Keratinocyte (primary cell): Measurements from ENCODE around the gene MAD1L1. TPM values are rescaled to one million over a fixed set of nuclear protein-coding genes. Genes with fewer than 3 reads are reported as not detected.

ENCODE experiments used
- DNase-seq: peaks from one replicate; pipeline ENCODE4 v3.0.0-alpha.2; 2011; ENCODE audit warnings: low read depth, missing footprints, low spot score
- FAIRE-seq: peaks from 2 replicates; lab custom pipeline; 2011; peaks lifted over from hg19 to GRCh38; lab: Jason Lieb, UNC
- H2AFZ ChIP-seq: 2 replicates; pipeline ENCODE4 v1.6.0; 2012; ENCODE audit warnings: low read length, control low read depth, inconsistent platforms; ENCODE audit not compliant: control insufficient read depth
- H3K27ac ChIP-seq: 2 replicates; pipeline ENCODE4 v1.5.1; 2011; ENCODE audit warnings: low read length; ENCODE audit not compliant: control insufficient read depth, insufficient read depth
- H3K27me3 ChIP-seq: 3 replicates; pipeline ENCODE4 v1.6.0; 2011; ENCODE audit warnings: low read length; ENCODE audit not compliant: control insufficient read depth, insufficient read depth; ENCODE audit errors: extremely low read depth
- H3K36me3 ChIP-seq, 2 experiments: 2 replicates in 1 of 2; 3 replicates in 1 of 2; pipeline ENCODE4 v1.5.1; 2011; ENCODE audit warnings: low read length in 2 of 2, mild to moderate bottlenecking in 1 of 2; ENCODE audit not compliant: control insufficient read depth in 2 of 2, insufficient read depth in 2 of 2; ENCODE audit errors: extremely low read depth in 1 of 2
- H3K4me1 ChIP-seq: 3 replicates; pipeline ENCODE4 v1.5.1; 2011; ENCODE audit warnings: low read length; ENCODE audit not compliant: control insufficient read depth, insufficient read depth; ENCODE audit errors: extremely low read depth
- H3K4me2 ChIP-seq: 3 replicates; pipeline ENCODE4 v1.6.0; 2011; ENCODE audit warnings: low read depth, low read length; ENCODE audit not compliant: control insufficient read depth, insufficient read depth; ENCODE audit errors: extremely low read depth
- H3K4me3 ChIP-seq, 3 experiments: fragments of 200-600 bp in 1 of 3; sonication (generic) in 1 of 3; 2 replicates in 2 of 3; 3 replicates in 1 of 3; pipeline ENCODE4 v1.5.1; 2011 to 2016; ENCODE audit warnings: low read length in 3 of 3, mild to moderate bottlenecking in 3 of 3, control low read depth in 2 of 3, inconsistent platforms in 1 of 3, low read depth in 1 of 3, mixed read lengths in 1 of 3, mixed run types in 1 of 3, moderate library complexity in 1 of 3; ENCODE audit not compliant: control insufficient read depth in 2 of 3, insufficient read depth in 2 of 3; ENCODE audit errors: extremely low read depth in 1 of 3
- H3K79me2 ChIP-seq: 2 replicates; pipeline ENCODE4 v1.6.0; 2012; ENCODE audit warnings: low read length; ENCODE audit not compliant: control insufficient read depth, insufficient read depth
- H3K9ac ChIP-seq: 3 replicates; pipeline ENCODE4 v1.6.0; 2011; ENCODE audit warnings: low read length; ENCODE audit not compliant: control insufficient read depth, insufficient read depth; ENCODE audit errors: extremely low read depth
- H3K9me1 ChIP-seq: 3 replicates; pipeline ENCODE4 v1.6.0; 2011; ENCODE audit warnings: low read length; ENCODE audit not compliant: control insufficient read depth, insufficient read depth; ENCODE audit errors: extremely low read depth
- H3K9me3 ChIP-seq: 2 replicates; pipeline ENCODE4 v1.5.1; 2012; ENCODE audit warnings: low read depth, low read length; ENCODE audit not compliant: control insufficient read depth
- H4K20me1 ChIP-seq: 3 replicates; pipeline ENCODE4 v1.6.0; 2011; ENCODE audit warnings: low read length; ENCODE audit not compliant: control insufficient read depth, insufficient read depth; ENCODE audit errors: extremely low read depth
- CTCF ChIP-seq, 3 experiments: IDR thresholded peaks in 1 of 3; conservative IDR thresholded peaks in 1 of 3; optimal IDR thresholded peaks in 1 of 3; 2 replicates in 2 of 3; 3 replicates in 1 of 3; pipeline versions ENCODE3 to v1.5.1; 2011; ENCODE audit warnings: low read length in 3 of 3, mild to moderate bottlenecking in 3 of 3, moderate library complexity in 2 of 3, control low read depth in 1 of 3, inconsistent platforms in 1 of 3; ENCODE audit not compliant: insufficient read depth in 2 of 3; ENCODE audit errors: extremely low read depth in 1 of 3
- EZH2 ChIP-seq: IDR thresholded peaks from one replicate; pipeline ENCODE4 v1.6.1; 2012; ENCODE audit warnings: inconsistent platforms, mild to moderate bottlenecking, low read length, moderate library complexity
- dilution Hi-C: fragments of 300-500 bp; cut with MboI; formaldehyde crosslinking; loops from one replicate; pipeline ENCODE4 v1.7.0; 2020; ENCODE audit warnings: low sequenced_read_pairs; ENCODE audit not compliant: extremely low pct_ligation_motif_present
- polyA plus RNA-seq, 5 experiments: library from polyadenylated mRNA; depleted of rRNA in 3 of 5; stranded (reverse) in 3 of 5; stranded (forward) in 1 of 5; unstranded in 1 of 5; fragments of >200 nt; gene quantifications; 1 replicate in 1 of 5; 2 replicates in 3 of 5; 3 replicates in 1 of 5; pipeline versions ENCODE4 v1.2.1 to v1.2.3, GENCODE V29; 2011 to 2012; ENCODE audit warnings: missing spikeins in 2 of 5, low read depth in 1 of 5, low replicate concordance in 1 of 5

The MAD1L1 gene
- polyA plus RNA-seq, 1 donor (not counting 4 experiments of a cell fraction or from before 2014, with no cell fraction given): 18.0 TPM

DNA sequence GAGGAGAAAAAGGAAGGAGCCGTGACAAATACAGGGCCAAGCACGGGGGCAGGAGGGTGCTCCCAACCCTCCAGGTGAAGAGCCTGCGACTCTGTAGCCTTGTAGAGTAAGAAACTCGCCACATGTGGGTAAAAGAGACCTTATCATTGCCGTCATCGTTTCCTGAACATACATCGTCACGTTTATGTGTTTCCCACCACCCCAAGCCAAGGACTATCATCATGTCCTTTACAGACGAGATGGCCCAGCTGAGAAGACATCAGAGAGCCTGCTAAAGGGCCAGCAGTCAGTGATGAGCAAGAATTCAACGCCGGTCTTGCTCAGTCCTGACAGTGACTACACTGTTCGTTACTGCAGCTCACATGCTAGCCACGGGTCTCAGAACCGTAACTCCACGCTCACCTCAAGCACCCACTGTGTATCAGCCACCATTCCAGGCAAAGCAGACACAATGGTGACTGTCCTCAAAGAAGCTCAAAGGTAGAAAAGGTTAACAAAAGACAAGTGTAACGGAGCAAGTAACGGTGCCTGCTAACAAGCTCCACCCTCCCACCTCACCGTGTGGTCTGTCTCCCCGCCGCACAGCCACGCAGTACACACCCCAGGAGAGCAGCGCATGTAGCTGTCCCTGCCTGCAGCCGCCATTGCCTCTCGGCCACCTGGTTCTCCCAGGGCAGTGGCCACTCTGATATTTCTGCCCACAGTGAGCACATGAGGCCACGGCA is 147.8 kb downstream of the MAD1L1 start:
- TF ChIP-seq CTCF (optimal IDR thresholded peaks at IDR 0.05 in 1 of 3, IDR thresholded peaks at IDR 0.05 in 1 of 3, conservative IDR thresholded peaks at IDR 0.05 in 1 of 3; ENCODE audit: extremely low read depth in 1 of 3, insufficient read depth in 2 of 3, low read length in 3 of 3) (no peak), EZH2 (no peak)
- no peak overlapping the region for H3K4me2 ChIP-seq
- H3K36me3 ChIP-seq: peaks cover 0 to 7% of the 10 kb centered on the region in 2 experiments
- H4K20me1 ChIP-seq: no peaks in the 10 kb centered on the region
- no peaks in the 10 kb centered on the region for H3K9me3 ChIP-seq
- no peaks in the 10 kb centered on the region for H3K4me1 ChIP-seq
- no peaks in the 10 kb centered on the region for H3K27me3 ChIP-seq
- FAIRE-seq: no peak
- no peak overlapping the region for H3K9ac ChIP-seq
- no peak for DNase-seq
- H3K79me2 ChIP-seq: no peaks in the 10 kb centered on the region
- dilution Hi-C loops: no loop called here
- no peaks in the 10 kb centered on the region for H3K9me1 ChIP-seq
- no peak overlapping the region for H2AFZ ChIP-seq
- no peak overlapping the region for H3K4me3 ChIP-seq
- no peak overlapping the region for H3K27ac ChIP-seq

GRCh38 chr7:2084331-2084730 is 148.4 kb downstream of the MAD1L1 start:
- TF ChIP-seq EZH2 (no peak), CTCF (optimal IDR thresholded peaks at IDR 0.05 in 1 of 3, IDR thresholded peaks at IDR 0.05 in 1 of 3, conservative IDR thresholded peaks at IDR 0.05 in 1 of 3; ENCODE audit: extremely low read depth in 1 of 3, insufficient read depth in 2 of 3, low read length in 3 of 3) (no peak)
- H3K36me3 ChIP-seq: peaks cover 0 to 7% of the 10 kb centered on the region in 2 experiments
- H3K9ac ChIP-seq: no peak overlapping the region
- no peaks in the 10 kb centered on the region for H3K27me3 ChIP-seq
- no peaks in the 10 kb centered on the region for H4K20me1 ChIP-seq
- no peak overlapping the region for H2AFZ ChIP-seq
- H3K79me2 ChIP-seq: no peaks in the 10 kb centered on the region
- H3K9me1 ChIP-seq: no peaks in the 10 kb centered on the region
- no peaks in the 10 kb centered on the region for H3K9me3 ChIP-seq
- dilution Hi-C loops: no loop called here
- no peaks in the 10 kb centered on the region for H3K4me1 ChIP-seq
- no peak overlapping the region for H3K27ac ChIP-seq
- DNase-seq (no peak), FAIRE-seq (no peak)
- no peak overlapping the region for H3K4me2 ChIP-seq
- no peak overlapping the region for H3K4me3 ChIP-seq
